ENCODE measurements around the gene ZNF772.

DNA sequence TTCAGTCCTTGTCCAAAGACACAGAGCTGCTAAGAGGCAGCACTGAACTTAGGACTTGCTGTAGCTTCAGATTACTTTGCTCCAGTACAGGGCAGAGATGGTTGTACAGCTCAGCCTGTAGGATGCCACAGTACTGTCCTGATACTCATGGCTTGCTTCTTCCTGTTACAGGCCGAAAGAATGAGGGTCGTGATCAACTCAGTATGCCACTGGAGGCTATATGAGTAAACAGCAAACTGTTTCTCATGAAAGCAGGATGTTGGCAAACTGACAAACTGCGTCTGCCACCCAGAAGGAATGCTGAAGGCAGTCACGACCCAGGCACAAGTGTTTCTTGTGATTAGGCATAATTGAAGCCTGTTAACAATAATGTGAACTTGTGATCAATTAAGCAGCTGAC, 39.4 kb downstream of the ZNF772 start:
- TF ChIP-seq, protein P1, sequence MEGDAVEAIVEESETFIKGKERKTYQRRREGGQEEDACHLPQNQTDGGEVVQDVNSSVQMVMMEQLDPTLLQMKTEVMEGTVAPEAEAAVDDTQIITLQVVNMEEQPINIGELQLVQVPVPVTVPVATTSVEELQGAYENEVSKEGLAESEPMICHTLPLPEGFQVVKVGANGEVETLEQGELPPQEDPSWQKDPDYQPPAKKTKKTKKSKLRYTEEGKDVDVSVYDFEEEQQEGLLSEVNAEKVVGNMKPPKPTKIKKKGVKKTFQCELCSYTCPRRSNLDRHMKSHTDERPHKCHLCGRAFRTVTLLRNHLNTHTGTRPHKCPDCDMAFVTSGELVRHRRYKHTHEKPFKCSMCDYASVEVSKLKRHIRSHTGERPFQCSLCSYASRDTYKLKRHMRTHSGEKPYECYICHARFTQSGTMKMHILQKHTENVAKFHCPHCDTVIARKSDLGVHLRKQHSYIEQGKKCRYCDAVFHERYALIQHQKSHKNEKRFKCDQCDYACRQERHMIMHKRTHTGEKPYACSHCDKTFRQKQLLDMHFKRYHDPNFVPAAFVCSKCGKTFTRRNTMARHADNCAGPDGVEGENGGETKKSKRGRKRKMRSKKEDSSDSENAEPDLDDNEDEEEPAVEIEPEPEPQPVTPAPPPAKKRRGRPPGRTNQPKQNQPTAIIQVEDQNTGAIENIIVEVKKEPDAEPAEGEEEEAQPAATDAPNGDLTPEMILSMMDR (IDR thresholded peaks at IDR 0.05) = no peak
- TF ChIP-seq TCF7L2 (IDR thresholded peaks at IDR 0.05; ENCODE audit: low read depth, low read length) = no peak

Measured in Panc1 (cell line).